GM12873 (cell line): ENCODE data around the gene SLC8A1.

Source experiments
- CTCF ChIP-seq: IDR thresholded peaks from 2 replicates; pipeline ENCODE4 v1.5.1; 2012; ENCODE audit warnings: low read depth, mild to moderate bottlenecking, moderate library complexity, low read length, control low read depth; ENCODE audit not compliant: insufficient read depth; ENCODE audit errors: missing control alignments

SLC8A1 gene

GRCh38 chr2:40200366-40200915 is 251.4 kb downstream of the SLC8A1 start:
- TF ChIP-seq CTCF = no peak

GRCh38 chr2:40199771-40200170 is 252.1 kb downstream of the SLC8A1 start:
- no peak for TF ChIP-seq CTCF

GRCh38 chr2:40197121-40197520 is 254.8 kb downstream of the SLC8A1 start:
- no peak for TF ChIP-seq CTCF

- TF ChIP-seq CTCF = no peak
Measured at GRCh38 chr2:40193670-40194026, 258.2 kb downstream of the SLC8A1 start.

GRCh38 chr2:40192864-40193669 is 258.8 kb downstream of the SLC8A1 start:
- no peak for TF ChIP-seq CTCF

GRCh38 chr2:40190457-40190856 is 261.4 kb downstream of the SLC8A1 start:
- no peak for TF ChIP-seq CTCF

- no peak for TF ChIP-seq CTCF
Measured at GRCh38 chr2:40189881-40190280, 262.0 kb downstream of the SLC8A1 start.
